Stimulated activated CD4-positive, alpha-beta T cell treated with anti-CD3 and anti-CD28 coated beads, Interleukin-12 subunit alpha, Interleukin-12 subunit beta, amount 100 ng/mL, for 24 hours (primary cell): ENCODE results near the gene NBPF4.
"Not testable (repeated sequence)": the region's sequence is repeated elsewhere in the genome, so short reads cannot be mapped to it uniquely, and the experiment has no call there.

Source experiments
- DNase-seq, 2 experiments: peaks; one replicate each; pipeline ENCODE4 v3.0.0-alpha.2; 2020; ENCODE audit warnings: low read depth in 2 of 2

NBPF4 gene

GRCh38 chr1:108243976-108244375 lies at the start of gene NBPF4:
NBPF4 (minus strand) TSS chr1:108244076; CDS start chr1:108243761, 315 bp downstream.
- not testable (repeated sequence) for DNase-seq

GRCh38 chr1:108282528-108283257 lies 38.8 kb upstream of the NBPF4 start:
- DNase-seq: not testable (repeated sequence)

GRCh38 chr1:108272485-108273327 lies 28.8 kb upstream of the NBPF4 start:
- DNase-seq: not testable (repeated sequence)

- DNase-seq: not testable (repeated sequence)
Measured at GRCh38 chr1:108267097-108267496, 23.2 kb upstream of the NBPF4 start.

GRCh38 chr1:108261967-108262366 lies 18.1 kb upstream of the NBPF4 start:
- DNase-seq: not testable (repeated sequence)

GRCh38 chr1:108261519-108261918 lies 17.6 kb upstream of the NBPF4 start:
- DNase-seq: not testable (repeated sequence)

- DNase-seq: not testable (repeated sequence)
Measured at GRCh38 chr1:108260578-108261259, 16.8 kb upstream of the NBPF4 start.

- DNase-seq: not testable (repeated sequence)
Measured at GRCh38 chr1:108255426-108255825, 11.6 kb upstream of the NBPF4 start.

GRCh38 chr1:108239426-108239825 lies 4.5 kb downstream of the NBPF4 start:
- DNase-seq: not testable (repeated sequence)

GRCh38 chr1:108235308-108235707 lies 8.6 kb downstream of the NBPF4 start:
- DNase-seq: not testable (repeated sequence)

GRCh38 chr1:108232183-108232582 lies 11.7 kb downstream of the NBPF4 start:
- DNase-seq: not testable (repeated sequence)

- DNase-seq: not testable (repeated sequence)
Measured at GRCh38 chr1:108229976-108230375, 13.9 kb downstream of the NBPF4 start.

GRCh38 chr1:108227772-108228171 lies 16.1 kb downstream of the NBPF4 start:
- not testable (repeated sequence) for DNase-seq

- DNase-seq: not testable (repeated sequence)
Measured at GRCh38 chr1:108226855-108227254, 17.0 kb downstream of the NBPF4 start.

- not testable (repeated sequence) for DNase-seq
Measured at GRCh38 chr1:108223226-108223625, 20.6 kb downstream of the NBPF4 start.

- DNase-seq: not testable (repeated sequence)
Measured at GRCh38 chr1:108217515-108218174, 26.2 kb downstream of the NBPF4 start.

- not testable (repeated sequence) for DNase-seq
Measured at GRCh38 chr1:108217007-108217406, 26.9 kb downstream of the NBPF4 start.

GRCh38 chr1:108216028-108216890 lies 27.6 kb downstream of the NBPF4 start:
- DNase-seq: not testable (repeated sequence)

- DNase-seq: not testable (repeated sequence)
Measured at GRCh38 chr1:108214641-108215465, 29.0 kb downstream of the NBPF4 start.

- no peak for DNase-seq
Measured at GRCh38 chr1:108211014-108211413, 32.9 kb downstream of the NBPF4 start.
